Sigmoid colon (tissue), 4 donors: Measurements from ENCODE around the gene NEK4.

Experiments
- EP300 ChIP-seq, 4 donors: sonication (generic); formaldehyde crosslinking; IDR thresholded peaks; one replicate each; pipeline ENCODE4 v1.6.1; 2017; ENCODE audit warnings: antibody characterized with exemption in 4 of 4
- POLR2A ChIP-seq, 2 donors: fragments of 450-650 bp; IDR thresholded peaks; one replicate each; pipeline ENCODE4 v1.6.1; 2016; ENCODE audit warnings: antibody characterized with exemption in 2 of 2, mild to moderate bottlenecking in 2 of 2, moderate library complexity in 2 of 2
- POLR2AphosphoS5 ChIP-seq, 4 donors: sonication (generic); formaldehyde crosslinking; IDR thresholded peaks; one replicate each; pipeline ENCODE4 v1.6.1; 2017; ENCODE audit warnings: antibody characterized with exemption in 4 of 4
- TF ChIP-seq, protein P1 (sequence below), 4 experiments: fragments of 450-650 bp in 3 of 4; fragments of 200-600 bp in 1 of 4; IDR thresholded peaks; one replicate each; pipeline ENCODE4 v1.5.1; 2016 to 2019; ENCODE audit warnings: antibody characterized with exemption in 4 of 4, mild to moderate bottlenecking in 3 of 4, moderate library complexity in 2 of 4

DNA sequence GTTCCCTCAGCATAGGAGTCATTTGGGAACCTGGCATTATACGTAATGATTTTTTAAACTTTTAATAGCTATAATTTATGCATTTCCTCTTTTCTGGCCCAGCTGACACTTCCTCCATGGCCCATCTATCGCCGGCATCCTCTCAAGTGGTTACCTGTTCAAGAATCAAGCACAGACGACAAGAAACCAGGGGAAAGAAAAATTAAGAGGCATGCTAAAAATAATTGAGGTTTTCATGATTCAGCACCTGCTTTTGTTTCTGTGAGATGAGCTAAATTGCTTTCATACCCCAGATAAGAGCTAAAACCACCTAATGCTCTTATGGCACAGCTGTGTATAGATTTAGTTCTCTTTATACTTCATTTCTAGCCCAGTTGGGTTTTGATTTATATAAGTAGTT is 63.2 kb downstream of the NEK4 start:
- TF ChIP-seq, protein P1, sequence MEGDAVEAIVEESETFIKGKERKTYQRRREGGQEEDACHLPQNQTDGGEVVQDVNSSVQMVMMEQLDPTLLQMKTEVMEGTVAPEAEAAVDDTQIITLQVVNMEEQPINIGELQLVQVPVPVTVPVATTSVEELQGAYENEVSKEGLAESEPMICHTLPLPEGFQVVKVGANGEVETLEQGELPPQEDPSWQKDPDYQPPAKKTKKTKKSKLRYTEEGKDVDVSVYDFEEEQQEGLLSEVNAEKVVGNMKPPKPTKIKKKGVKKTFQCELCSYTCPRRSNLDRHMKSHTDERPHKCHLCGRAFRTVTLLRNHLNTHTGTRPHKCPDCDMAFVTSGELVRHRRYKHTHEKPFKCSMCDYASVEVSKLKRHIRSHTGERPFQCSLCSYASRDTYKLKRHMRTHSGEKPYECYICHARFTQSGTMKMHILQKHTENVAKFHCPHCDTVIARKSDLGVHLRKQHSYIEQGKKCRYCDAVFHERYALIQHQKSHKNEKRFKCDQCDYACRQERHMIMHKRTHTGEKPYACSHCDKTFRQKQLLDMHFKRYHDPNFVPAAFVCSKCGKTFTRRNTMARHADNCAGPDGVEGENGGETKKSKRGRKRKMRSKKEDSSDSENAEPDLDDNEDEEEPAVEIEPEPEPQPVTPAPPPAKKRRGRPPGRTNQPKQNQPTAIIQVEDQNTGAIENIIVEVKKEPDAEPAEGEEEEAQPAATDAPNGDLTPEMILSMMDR (IDR thresholded peaks at IDR 0.05) = no peak
- TF ChIP-seq POLR2A (IDR thresholded peaks at IDR 0.05) = no peak
- TF ChIP-seq EP300 (IDR thresholded peaks at IDR 0.05) = no peak
- no peak for TF ChIP-seq POLR2AphosphoS5 (IDR thresholded peaks at IDR 0.05)
